ENCODE measurements around the gene CSK.

- TF ChIP-seq CTCF (IDR thresholded peaks at IDR 0.05; ENCODE audit: control extremely low read depth in 1 of 3, insufficient read depth in 1 of 3, low read depth in 1 of 3, low read length in 3 of 3) (no peak), NRF1 (IDR thresholded peaks at IDR 0.05; ENCODE audit: low read depth, low read length) (no peak), POLR2A (IDR thresholded peaks at IDR 0.05; ENCODE audit: control extremely low read depth in 1 of 2, low read depth in 2 of 2, low read length in 2 of 2) (no peak), EGR1 (IDR thresholded peaks at IDR 0.05; ENCODE audit: borderline replicate concordance, low read depth, low read length) (no peak), SUZ12 (IDR thresholded peaks at IDR 0.05; ENCODE audit: low read length) (no peak), CEBPB (IDR thresholded peaks at IDR 0.05; ENCODE audit: low read depth, low read length) (no peak), GABPA (IDR thresholded peaks at IDR 0.05; ENCODE audit: borderline replicate concordance, insufficient read depth, low read length) (no peak), POLR2AphosphoS5 (IDR thresholded peaks at IDR 0.05; ENCODE audit: low read depth, low read length) (no peak)
These were observed 3.3 kb upstream of the CSK start for GRCh38 chr15:74778599-74778970.
